HPDE6-E6E7 (cell line): ENCODE results near the gene PSMB2.

Source experiments
- DNase-seq: peaks from one replicate; pipeline ENCODE4 v3.0.0; 2011; ENCODE audit warnings: missing footprints; ENCODE audit errors: extremely low spot score

PSMB2 gene

DNA sequence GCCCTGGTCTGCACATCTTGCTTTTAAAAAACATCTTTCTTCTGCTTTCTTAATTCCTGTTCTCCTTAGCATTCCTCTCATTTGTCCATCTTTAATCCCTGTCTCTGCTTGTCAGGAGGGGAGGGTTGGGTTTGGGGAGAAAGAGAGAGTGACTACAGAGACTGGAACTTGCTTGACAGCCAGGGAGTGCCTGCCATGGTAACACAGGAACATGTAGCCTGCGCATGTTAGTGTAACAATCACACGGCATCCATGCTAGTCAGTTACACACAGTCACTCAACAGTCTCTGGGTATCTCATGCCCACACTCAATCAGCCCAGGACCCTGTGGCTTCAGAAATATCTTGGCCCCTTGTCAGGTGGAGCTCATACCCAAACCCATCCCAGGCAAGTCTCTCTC lies 69.0 kb downstream of the PSMB2 start:
- no peak for DNase-seq

DNA sequence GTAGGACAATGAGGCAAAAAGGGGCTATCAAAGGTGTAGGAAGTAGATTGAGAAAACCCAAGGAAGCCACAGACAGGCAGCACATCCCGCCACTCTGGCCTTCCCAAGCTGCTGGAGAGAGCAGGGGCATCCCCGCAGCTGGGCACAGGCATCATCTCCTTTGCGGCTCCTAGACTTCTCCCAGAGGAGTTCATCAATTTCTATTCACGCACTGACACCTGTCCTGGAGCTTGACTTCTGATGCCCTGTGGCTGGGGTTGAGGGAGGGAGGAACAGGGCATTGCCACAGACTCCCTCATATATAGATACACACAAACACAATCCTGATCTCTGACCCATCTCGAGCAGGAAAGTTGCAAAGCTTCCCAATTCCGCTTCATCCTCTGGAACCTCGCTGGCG lies 70.1 kb downstream of the PSMB2 start:
- no peak for DNase-seq

DNA sequence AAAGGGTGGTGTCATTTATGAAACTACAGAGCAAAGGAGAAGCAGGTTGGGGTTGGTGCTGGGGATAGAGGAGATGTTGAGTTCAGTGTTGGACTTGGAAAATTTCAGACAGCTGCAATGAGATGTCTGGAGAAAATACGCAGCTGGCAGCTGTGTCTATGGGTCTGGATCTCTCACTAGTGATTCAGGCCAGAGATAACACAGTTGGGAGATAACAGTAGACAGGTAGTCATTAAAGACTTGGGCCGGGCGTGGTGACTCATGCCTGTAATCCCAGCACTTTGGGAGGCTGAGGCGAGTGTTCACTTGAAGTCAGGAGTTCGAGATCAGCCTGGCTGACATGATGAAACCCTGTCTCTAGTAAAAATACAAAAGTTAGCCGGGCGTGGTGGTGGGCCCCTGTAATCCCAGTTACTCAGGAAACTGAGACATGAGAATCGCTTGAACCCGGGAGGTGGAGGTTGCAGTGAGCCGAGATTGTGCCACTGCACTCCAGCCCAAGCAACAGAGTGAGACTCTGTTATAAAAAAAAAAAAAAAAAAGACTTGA lies 70.7 kb downstream of the PSMB2 start:
- no peak for DNase-seq

DNA sequence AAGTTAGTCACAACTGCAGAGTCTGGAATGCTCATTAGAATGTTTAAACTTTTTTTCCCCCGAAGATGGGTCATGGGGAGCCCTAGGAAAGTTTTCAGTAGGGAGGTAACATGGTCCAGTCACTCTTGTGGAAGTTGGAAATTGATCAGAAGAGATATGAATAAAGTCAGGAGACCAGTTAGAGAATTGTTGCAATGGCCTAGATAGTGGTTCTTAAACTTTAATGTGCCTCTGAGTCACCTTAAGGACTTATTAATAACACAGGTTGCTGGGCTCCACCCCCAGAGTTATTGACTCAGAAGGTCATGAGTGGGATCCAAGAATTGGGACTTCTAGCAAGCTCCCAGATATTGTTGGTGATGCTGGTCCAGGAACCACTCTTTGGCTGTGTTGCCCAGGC lies 71.4 kb downstream of the PSMB2 start:
- no peak for DNase-seq

DNA sequence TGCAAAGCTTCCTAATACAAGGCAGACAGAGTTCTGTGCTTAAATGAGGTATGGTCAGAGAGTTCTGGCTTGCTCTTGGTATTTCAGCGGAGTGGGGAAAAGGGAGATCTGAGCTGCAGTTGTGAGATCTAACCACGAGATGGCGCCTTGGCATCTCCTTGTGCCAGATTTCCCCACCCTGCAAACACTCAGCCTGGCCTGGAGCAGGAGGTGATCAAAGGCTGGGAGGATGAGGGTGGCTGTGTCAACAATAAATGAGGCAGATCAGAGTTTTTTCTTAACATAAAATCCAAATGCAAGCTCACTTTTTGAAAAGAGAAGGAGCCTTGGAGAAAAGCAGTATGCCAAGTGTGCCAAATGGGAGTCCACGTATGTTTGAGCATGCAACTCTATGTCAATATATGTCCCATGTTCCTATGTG lies 72.3 kb downstream of the PSMB2 start:
- peak; percentile 78 for DNase-seq

- DNase-seq = no peak
These were observed 73.3 kb downstream of the PSMB2 start for GRCh38 chr1:35567947-35568558.

- DNase-seq = no peak
These were observed 75.6 kb downstream of the PSMB2 start for GRCh38 chr1:35565742-35566133.

DNA sequence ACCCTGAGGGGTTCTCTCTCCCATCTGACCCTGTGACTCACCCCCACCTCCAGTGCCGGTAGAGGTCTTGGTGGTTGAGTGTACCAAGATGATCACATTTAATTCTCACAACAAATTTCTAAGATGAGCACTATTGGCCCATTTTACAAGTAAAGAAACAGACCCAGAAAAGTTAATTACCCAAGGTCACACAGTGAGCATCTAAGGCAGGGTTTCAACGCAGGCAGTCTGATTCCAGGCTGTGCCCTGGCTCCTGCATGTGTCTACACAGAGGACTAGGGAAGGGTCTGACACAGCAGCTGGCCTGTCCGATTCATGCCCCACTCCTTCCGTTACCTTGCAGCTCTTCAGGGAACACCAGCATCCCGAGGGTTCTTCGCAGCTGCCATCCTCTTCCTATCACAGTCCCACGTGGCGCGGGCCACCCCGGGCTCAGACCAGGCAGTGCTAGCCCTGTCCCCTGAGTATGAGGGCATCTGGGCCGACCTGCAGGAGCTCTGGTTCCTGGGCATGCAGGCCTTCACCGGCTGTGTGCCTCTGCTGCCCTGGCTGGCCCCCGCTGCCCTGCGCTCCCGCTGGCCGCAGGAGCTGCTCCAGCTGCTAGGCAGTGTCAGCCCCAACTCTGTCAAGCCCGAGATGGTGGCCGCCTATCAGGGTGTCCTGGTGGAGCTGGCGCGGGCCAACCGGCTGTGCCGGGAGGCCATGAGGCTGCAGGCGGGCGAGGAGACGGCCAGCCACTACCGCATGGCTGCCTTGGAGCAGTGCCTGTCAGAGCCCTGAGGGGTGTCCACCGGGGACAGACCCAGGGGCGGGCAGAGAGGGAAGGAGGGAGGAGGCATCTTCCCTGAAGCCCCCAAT lies 76.2 kb downstream of the PSMB2 start:
- DNase-seq = no peak

- DNase-seq = peak; percentile 85
These were observed 77.1 kb downstream of the PSMB2 start for GRCh38 chr1:35564037-35564883.

GRCh38 chr1:35563166-35563565 lies 78.2 kb downstream of the PSMB2 start:
- DNase-seq = no peak

DNA sequence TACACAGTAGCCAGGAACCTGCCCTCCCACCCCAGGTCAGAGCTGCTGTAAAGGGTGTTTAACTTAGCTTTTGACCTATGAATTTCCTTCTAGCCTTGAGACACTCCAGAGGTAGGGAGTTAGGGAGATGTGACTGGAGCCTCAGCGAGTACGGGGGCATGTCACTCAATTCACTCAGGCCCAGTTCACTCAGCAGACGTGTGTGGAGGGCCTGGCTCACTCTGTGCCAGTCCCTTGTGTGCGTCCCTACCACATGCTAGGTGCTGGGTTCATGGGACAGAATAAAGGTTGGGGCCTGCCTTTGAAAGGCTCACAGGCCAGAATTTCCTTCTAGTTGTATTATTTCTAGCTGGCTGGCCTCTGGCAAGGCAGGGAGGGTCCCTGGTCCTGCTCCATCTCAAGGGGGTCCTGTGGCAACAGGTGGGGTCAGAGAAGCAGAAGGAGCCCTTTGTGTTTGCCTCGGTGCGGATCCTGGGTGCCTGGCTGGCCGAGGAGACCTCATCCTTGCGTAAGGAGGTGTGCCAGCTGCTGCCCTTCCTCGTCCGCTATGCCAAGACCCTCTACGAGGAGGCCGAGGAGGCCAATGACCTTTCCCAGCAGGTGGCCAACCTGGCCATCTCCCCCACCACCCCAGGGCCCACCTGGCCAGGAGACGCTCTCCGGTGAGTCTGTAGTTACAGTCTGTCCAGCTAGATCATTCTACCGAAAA lies 79.2 kb downstream of the PSMB2 start:
- no peak for DNase-seq

GRCh38 chr1:35561297-35561971 lies 79.9 kb downstream of the PSMB2 start:
- DNase-seq = no peak

DNA sequence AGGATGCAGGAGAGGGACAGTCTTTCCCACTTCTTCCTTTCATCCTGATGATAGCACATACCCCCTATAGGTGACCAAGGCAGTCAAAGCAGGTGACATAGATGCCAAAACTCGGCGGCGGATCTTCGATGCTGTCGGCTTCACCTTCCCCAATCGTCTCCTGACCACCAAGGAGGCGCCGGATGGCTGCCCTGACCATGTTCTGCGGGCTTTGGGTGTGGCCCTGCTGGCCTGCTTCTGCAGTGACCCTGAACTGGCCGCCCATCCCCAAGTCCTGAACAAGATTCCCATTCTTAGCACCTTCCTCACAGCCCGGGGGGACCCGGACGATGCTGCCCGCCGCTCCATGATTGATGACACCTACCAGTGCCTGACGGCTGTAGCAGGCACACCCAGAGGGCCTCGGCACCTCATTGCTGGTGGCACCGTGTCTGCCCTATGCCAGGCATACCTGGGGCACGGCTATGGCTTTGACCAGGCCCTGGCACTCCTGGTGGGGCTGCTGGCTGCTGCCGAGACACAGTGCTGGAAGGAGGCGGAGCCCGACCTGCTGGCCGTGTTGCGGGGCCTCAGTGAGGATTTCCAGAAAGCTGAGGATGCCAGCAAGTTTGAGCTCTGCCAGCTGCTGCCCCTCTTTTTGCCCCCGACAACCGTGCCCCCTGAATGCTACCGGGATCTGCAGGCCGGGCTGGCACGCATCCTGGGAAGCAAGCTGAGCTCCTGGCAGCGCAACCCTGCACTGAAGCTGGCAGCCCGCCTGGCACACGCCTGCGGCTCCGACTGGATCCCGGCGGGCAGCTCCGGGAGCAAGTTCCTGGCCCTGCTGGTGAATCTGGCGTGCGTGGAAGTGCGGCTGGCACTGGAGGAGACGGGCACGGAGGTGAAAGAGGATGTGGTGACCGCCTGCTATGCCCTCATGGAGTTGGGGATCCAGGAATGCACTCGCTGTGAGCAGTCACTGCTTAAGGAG lies 80.8 kb downstream of the PSMB2 start:
- no peak for DNase-seq

- DNase-seq = no peak
These were observed 81.9 kb downstream of the PSMB2 start for GRCh38 chr1:35559317-35559944.

DNA sequence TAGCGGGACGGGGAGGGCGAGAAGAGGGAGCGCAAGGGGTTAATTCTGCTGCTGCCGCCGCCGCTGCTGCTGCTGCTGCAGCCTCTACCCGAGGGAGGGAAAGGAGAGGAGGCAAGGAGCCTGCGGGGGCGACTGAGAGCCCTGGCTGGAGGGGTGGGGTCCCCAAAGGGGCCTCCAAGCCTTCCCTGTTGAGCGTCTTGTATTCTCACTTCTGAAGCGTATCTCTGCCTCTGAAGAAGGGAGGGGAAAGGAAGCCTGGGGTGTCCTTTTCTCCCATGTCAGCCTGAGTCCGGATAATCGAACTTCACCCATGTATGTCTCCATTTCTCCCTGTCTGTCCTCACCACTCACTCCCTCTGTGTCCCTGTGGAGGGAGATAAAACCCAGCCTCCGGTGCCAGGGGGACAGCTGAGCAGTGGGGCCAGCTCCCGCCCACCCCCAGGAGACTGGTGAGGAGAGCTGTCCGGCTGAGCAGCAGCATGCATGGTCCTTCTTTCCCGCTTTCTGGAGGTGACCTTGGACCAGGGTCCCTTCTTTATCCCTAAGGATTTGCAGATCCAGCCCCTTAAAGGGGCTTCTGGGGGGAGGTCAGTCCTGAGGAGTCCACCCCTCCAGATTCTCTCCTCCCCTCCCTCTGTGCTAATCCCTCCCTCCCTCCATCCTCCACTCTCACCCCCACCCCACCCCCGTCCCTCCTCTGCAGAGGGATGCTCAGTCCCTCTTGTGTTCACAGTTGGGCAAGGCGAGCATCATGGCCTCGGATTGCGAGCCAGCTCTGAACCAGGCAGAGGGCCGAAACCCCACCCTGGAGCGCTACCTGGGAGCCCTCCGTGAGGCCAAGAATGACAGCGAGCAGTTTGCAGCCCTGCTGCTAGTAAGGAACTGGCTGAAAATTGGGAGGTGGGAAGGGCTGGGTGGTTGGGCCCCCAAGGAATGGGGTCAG lies 82.7 kb downstream of the PSMB2 start:
- DNase-seq = no peak

DNA sequence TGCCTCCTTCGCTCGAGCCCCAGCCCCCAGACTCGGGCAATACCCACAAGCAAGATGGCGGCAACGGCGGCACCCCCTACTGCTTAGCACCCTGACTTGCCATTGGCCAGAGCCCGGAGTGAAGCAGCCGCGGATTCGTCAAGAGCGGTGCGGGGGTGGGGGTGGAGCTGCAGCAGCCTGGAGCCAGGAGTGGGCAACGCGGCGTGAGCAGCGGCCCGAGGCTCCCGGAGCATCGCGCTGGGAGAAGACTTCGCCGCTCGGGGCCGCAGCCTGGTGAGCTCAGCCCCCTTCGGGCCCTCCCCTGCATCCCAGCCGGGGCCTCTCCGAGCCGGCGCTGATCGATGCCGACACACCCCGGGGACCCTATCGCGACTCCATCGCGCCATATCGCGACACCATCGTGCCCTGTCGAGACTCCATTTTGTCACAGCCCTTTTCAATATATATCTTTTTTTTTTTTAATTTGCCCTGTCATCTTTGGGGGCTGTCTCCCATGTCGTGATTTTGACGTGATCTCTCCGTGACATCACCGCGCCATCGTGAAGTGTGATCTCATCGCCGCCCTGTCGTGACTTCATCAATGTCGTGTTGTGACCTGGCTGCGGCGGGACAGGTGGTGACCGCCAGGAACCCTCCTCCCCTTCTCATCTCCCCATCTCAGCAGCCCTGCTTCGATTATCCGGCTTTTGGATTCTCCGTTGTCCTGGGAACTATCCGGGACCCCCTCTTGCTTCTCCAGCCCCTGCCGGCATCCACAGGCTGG lies 83.5 kb downstream of the PSMB2 start, which contains the start of gene NCDN:
TSS of gene NCDN (plus strand) at position 189 of the 763 bp plus-strand sequence. CDS start at position 581, 392 bp downstream.
- peak; percentile 97 for DNase-seq

DNA sequence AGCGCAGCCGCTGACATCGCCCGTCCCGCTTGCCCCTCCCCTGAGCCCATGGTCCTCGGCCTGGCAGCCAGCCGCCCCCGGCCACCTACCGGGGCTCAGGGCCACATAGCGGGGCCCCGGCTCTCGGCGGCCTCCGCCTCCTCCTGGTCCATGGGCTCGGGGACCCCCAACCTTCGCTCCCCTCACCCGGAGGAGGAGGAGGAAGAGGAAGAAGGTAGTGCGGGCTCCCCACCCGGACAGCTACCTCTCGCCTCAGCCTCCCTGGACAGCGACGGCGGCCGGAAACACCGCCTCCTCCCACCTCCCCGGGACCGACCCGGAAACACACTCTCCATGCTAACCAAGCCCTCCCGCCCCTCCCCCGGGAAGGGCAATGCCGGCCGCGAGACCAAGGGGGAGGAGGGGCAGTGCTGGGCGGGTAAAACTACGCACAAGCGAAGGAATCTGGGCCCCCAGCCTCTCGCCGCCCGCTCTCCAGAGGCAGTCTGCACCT lies 84.2 kb downstream of the PSMB2 start, which contains the start of gene KIAA0319L:
TSS of gene KIAA0319L (minus strand) at position 286 of the 493 bp plus-strand sequence. CDS start 2,912 bp downstream, outside the sequence.
- DNase-seq = peak; percentile 79
